Stimulated activated CD8-positive, alpha-beta memory T cell treated with anti-CD3 and anti-CD28 coated beads, Interleukin-15, amount 100 ng/mL, for 48 hours (primary cell): Measurements from ENCODE around the gene VAMP1.
A peak's percentile ranks its signal among the peaks of the same experiment; 100 is the strongest.
"Not testable (repeated sequence)": the region's sequence is repeated elsewhere in the genome, so short reads cannot be mapped to it uniquely, and the experiment has no call there.

Source experiments
- DNase-seq, 2 donors: peaks; one replicate each; pipeline ENCODE4 v3.0.0-alpha.2; 2020; ENCODE audit warnings: low read depth in 2 of 2

VAMP1 gene

GRCh38 chr12:6451348-6452244 lies 18.9 kb downstream of the VAMP1 start, which contains the start of gene TAPBPL:
TSS of gene TAPBPL (plus strand) at chr12:6452042. CDS start at chr12:6452249, 207 bp downstream.
- DNase-seq, result peak; percentile 70

- no peak for DNase-seq
These were observed 19.6 kb downstream of the VAMP1 start for GRCh38 chr12:6450869-6451347.

GRCh38 chr12:6450091-6450868 lies 20.2 kb downstream of the VAMP1 start:
- DNase-seq, result no peak

- no peak for DNase-seq
These were observed 25.5 kb downstream of the VAMP1 start, which contains the start of gene CD27 for GRCh38 chr12:6444704-6445688. TSS of gene CD27 (plus strand) at chr12:6444955. CDS start at chr12:6445096, 141 bp downstream.

GRCh38 chr12:6444031-6444430 lies 26.4 kb downstream of the VAMP1 start:
- DNase-seq, result no peak

GRCh38 chr12:6443361-6443983 lies 27.0 kb downstream of the VAMP1 start:
- peak; percentile 62 to 63 for DNase-seq

GRCh38 chr12:6442836-6443235 lies 27.6 kb downstream of the VAMP1 start:
- no peak for DNase-seq

GRCh38 chr12:6440391-6440790 lies 30.1 kb downstream of the VAMP1 start:
- DNase-seq, result no peak

- no peak for DNase-seq
These were observed 32.1 kb downstream of the VAMP1 start for GRCh38 chr12:6438345-6438744.

GRCh38 chr12:6437586-6437985 lies 32.9 kb downstream of the VAMP1 start:
- no peak for DNase-seq

GRCh38 chr12:6435961-6436715 lies 34.3 kb downstream of the VAMP1 start:
- DNase-seq, result no peak

- no peak for DNase-seq
These were observed 36.0 kb downstream of the VAMP1 start for GRCh38 chr12:6434205-6435140.

- DNase-seq, result no peak
These were observed 37.5 kb downstream of the VAMP1 start for GRCh38 chr12:6432991-6433390.

- peak in 1 of 2 donors; percentile 57 for DNase-seq
These were observed 40.1 kb downstream of the VAMP1 start for GRCh38 chr12:6430124-6430989.

GRCh38 chr12:6428326-6428725 lies 42.2 kb downstream of the VAMP1 start:
- no peak for DNase-seq

GRCh38 chr12:6427796-6428195 lies 42.7 kb downstream of the VAMP1 start:
- not testable (repeated sequence) for DNase-seq

- DNase-seq, result peak; percentile 90
These were observed 43.4 kb downstream of the VAMP1 start for GRCh38 chr12:6426882-6427671.
